Breast epithelium (tissue), 3 donors: ENCODE data around the gene WASF3.

Source experiments
- CTCF ChIP-seq, 3 donors: fragments of 450-650 bp; IDR thresholded peaks; one replicate each; pipeline ENCODE4 v1.5.1; 2016 to 2017; ENCODE audit warnings: antibody characterized with exemption in 3 of 3, mild to moderate bottlenecking in 3 of 3, moderate library complexity in 3 of 3
- POLR2A ChIP-seq: fragments of 450-650 bp; IDR thresholded peaks from one replicate; pipeline ENCODE4 v1.6.1; 2016; ENCODE audit warnings: antibody characterized with exemption, mild to moderate bottlenecking, moderate library complexity

- TF ChIP-seq CTCF (IDR thresholded peaks at IDR 0.05), result no peak
- TF ChIP-seq POLR2A, result no peak
Measured at GRCh38 chr13:26529441-26529840, 28.0 kb upstream of the WASF3 start.
